Measurements from ENCODE around the gene EFNA3.

EFNA3 gene

DNA sequence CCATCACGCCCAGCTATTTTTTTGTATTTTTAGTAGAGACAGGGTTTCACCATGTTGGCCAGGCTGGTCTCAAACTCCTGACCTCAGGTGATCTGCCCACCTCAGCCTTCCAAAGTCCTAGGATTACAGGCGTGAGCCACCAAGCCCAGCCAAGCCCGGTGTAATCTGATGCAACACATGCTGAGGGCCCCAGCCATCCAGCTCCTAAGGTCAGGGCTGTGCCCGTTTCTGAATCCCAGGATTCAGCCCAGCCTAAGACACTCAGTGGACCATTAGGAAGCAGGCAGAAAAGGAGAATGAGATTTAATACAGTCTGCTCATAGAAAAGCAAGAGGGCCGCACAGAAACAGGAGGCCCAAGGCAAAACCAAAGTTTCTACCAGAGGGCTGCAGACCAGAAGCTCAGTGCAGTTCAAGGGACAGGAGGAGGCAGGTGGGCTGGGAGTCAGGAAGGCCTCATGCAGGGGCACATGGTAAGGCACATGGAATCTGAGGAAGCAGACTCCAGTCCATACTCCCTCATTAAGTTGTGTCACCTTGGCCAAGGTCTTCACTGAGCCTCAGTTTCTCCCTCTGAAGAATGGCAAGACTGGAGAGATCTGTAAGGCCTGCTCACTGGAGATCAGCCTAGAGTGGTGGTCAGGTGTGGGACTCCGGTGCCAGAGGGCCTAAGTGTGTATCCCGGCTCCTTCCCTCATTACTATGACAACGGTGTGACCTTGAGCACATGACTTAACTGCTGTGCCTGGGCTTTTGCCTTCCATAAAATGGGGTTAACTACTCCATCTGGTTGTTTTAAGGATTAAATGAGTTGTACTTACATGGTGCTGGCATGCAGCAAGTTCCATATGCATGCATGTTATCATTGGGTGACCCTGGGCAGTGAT, 29.9 kb upstream of the EFNA3 start:
- DNase-seq, result no peak

DNA sequence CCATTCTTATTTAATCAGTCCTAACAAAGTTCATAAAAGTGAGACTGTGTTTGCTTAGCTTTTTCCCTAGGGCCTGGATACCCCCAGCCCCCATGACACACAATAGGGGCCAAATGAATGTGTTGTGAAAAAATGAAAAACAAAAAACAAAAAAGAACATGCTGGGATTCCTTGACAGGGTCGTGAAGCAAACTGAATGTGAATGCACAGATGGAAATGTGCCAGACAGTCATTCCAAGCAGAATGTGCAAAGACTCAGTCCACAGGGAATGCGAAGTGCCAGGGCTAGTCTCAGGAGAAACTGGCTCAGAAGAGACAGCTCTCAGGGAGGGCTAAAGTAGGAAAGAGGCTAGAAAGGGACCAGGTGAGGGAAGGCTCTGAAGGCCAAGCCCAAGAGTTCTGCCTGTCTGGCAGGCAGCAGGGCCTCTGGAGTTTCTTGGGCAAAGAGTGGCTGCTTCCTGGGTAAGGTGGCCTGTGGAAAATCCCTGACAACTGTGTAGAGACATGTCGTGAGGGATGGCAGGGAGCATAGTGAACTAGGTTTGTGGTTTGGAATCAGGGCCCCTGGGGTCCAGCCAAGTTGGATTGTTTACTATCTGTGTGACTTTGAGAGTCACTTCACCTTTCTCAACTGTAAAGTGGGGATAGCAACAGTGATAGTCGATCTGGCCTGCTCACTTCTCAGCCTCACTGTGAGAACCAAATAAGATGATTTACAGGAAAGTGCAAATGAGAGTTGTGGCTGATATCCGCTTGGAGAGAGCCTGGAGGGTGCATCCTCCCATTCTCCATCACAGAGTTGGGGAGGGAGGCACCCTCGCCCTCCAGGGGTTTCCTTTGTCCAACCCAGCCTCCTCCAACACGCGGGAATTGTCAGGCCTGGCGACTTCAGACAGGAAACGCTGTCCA, 28.7 kb upstream of the EFNA3 start:
- peak; percentile 50 for DNase-seq

GRCh38 chr1:155050560-155051341, 27.9 kb upstream of the EFNA3 start, which contains the start of gene ADAM15:
Gene ADAM15 (plus strand): TSS chr1:155051316. CDS start chr1:155051387, 71 bp downstream.
- peak; percentile 68 for DNase-seq

DNA sequence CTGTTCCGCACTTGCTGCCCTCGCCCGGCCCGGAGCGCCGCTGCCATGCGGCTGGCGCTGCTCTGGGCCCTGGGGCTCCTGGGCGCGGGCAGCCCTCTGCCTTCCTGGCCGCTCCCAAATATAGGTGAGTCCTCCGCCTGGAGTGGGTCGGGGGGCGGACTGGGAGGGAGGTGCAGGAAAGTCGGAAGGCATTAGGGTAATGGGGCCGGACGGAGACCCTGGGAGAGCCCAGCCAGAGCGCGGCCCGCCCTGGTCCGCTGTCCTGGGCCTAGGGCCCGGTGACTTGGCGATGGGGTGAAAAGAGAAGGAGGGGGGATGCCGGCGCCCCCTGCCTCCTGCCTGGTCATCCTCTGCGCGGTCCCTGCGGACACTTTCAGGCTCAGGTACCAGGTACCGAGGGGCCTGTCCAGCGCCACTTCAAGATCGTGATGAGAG, 27.3 kb upstream of the EFNA3 start:
- DNase-seq, result no peak

DNA sequence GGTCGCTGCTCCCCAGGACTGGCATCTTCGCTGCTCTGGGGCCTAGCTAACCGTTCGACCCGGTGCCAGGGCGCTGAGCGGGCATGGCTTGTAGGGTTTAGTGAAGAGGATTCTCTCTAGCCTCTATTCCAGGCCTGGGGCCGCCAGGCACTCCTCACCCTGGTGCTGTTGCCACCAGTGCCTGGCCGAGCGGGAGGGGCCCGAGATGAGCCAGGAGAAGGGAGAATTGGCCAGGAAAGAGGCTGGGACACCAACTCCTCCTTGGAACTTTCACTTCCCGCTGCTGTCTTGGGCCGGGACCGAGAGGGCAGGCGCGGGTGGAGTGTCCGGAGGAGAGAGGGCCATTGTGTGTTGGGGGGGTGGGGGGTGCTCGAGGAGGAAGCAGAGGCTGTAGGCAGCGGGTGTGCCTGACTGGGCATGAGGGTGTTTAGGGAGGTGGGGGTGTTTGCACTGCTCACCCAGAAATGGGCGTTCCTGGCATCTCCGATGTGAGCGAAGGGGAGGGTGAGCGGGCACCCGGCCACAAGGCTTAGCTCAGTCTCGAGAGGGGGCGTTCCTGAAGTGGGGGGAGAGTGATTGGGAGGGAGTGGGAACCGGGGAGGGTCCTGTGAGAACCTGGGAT, 26.7 kb upstream of the EFNA3 start:
- DNase-seq, result no peak

- no peak for DNase-seq
These were observed 25.9 kb upstream of the EFNA3 start for GRCh38 chr1:155052439-155053395.

DNA sequence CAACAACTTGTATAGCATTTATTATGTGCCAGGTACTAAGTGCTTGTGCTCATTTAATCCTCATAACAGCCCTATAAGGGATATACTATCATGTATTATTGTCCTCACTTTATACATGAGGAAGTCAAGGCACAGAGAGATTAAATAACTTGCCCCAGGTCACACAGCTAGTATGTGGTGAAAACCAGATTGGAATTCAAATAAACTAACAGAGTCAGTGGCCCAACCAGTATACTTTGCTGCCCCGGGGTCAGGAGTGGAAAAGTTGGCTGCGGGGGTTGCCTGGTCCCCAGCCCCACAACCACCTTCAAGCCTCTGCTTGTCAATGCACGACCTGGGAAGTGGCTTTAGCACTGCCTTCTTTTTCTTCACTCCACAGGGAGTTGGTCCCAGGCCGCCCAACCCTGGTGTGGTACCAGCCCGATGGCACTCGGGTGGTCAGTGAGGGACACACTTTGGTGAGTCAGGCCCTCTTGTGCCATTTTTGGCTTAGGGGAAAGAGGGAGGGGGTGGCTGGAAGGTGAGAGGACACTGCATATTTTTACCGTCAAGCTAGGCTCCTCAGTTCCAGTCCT, 25.0 kb upstream of the EFNA3 start:
- no peak for DNase-seq

DNA sequence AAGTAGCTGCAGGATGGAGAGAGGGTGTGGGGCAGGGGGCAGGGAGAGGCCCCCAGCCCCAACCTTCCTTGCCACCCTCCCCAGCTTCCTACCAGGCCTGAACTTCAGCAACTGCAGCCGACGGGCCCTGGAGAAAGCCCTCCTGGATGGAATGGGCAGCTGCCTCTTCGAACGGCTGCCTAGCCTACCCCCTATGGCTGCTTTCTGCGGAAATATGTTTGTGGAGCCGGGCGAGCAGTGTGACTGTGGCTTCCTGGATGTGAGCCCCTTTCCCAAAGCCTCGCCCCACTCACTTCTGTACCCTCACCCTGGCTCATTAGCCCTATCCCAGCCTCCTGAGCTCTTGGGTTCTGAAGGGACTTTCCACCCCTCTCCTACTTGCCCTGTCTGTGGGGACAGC, 21.5 kb upstream of the EFNA3 start:
- no peak for DNase-seq

DNA sequence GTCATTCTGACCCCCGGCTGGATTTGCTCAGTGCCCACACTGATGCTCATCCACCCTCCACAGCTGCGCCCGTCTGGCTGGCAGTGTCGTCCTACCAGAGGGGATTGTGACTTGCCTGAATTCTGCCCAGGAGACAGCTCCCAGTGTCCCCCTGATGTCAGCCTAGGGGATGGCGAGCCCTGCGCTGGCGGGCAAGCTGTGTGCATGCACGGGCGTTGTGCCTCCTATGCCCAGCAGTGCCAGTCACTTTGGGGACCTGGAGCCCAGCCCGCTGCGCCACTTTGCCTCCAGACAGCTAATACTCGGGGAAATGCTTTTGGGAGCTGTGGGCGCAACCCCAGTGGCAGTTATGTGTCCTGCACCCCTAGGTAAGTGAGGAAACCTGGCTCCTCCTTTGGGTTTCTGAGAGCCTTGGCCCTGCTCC, 20.8 kb upstream of the EFNA3 start:
- no peak for DNase-seq

DNA sequence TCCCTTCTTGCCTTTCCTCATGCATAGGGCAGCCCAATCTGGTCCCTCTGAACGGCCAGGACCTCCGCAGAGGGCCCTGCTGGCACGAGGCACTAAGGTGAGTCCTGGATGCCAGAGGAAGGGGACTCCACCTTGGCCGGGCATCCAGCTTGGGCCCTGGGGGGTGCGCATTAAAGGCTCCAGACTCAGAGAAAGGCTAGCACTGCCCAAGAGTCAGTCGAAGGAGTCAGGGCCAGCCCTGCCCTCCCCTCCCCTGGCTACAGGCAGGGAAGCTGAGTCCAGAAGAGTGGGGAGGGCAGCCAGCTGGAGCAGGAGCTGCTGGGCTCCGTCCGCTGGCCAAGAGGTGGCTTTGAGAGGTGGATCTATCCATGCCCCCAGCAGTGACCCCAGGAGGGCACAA, 17.9 kb upstream of the EFNA3 start:
- no peak for DNase-seq

- DNase-seq, result peak; percentile 41
These were observed 17.1 kb upstream of the EFNA3 start for GRCh38 chr1:155061381-155062150.

DNA sequence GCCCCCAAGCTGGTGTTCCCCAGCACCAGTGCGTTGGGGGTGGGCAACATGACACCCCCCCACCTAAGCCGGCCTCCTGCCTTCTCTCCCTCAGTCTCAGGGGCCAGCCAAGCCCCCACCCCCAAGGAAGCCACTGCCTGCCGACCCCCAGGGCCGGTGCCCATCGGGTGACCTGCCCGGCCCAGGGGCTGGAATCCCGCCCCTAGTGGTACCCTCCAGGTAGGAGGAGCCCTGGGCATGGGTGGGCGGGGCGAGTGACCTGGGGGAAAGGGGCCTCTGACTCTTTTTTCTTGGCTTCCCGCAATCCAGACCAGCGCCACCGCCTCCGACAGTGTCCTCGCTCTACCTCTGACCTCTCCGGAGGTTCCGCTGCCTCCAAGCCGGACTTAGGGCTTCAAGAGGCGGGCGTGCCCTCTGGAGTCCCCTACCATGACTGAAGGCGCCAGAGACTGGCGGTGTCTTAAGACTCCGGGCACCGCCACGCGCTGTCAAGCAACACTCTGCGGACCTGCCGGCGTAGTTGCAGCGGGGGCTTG, 16.4 kb upstream of the EFNA3 start:
- no peak for DNase-seq

- no peak for DNase-seq
These were observed 15.8 kb upstream of the EFNA3 start for GRCh38 chr1:155062702-155063411.

DNA sequence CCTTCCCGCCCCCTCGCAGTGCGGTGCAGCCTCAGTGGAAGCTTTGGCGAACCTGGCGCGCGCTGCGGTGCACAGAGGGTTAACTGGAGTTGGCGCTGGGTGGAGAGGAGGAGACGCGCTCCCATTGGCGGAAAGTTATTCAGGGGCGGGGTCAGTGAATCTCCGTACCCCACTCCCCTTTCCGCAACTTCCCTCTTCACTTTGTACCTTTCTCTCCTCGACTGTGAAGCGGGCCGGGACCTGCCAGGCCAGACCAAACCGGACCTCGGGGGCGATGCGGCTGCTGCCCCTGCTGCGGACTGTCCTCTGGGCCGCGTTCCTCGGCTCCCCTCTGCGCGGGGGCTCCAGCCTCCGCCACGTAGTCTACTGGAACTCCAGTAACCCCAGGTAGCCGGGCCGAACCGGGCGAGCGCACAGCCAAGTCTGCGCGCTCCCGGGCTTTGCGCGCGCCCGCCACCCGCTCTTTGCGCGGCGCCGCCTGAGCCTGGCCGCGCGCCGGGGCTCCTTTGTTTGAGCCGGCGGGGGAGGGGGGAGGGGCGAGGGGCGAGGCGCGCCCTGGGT, 15.0 kb upstream of the EFNA3 start, which contains the start of gene EFNA4:
TSS of gene EFNA4 (plus strand) at position 191 of the 561 bp plus-strand sequence. CDS start at position 275, 84 bp downstream.
- DNase-seq, result no peak

DNA sequence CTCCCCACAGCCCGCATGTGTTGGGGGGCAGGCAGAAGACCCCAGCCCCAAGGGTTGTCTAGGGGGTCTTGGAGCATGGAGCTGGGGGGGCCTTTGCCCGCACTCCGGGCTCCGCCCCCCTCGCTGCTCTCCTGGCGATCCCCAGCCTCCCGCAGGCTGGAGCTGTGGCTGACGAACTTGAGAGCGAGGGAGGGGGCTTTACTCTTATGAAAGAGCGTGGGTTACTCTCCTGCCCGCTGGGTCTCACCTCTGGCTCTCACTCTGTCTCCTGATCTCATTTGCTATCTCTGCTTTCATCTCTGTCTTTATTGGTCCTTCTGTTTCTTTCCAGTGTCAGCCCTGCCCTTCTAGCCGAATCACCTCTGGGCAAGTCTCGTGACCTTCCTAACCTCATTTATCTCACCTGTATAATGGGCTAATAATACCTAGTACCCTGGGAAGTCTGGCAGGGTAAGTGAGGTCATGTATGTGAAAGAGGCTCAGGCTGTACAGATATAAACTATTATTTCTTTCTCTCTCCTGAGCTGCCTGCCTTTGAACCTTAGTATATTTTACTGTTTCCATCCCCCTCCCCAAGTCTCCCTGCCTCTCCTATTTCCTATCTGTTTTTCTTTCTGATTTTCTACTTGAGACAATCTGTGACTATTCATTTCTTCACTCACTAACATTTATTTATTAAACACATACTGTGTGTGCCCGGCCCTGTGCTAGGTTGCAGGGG, 14.4 kb upstream of the EFNA3 start:
- no peak for DNase-seq

DNA sequence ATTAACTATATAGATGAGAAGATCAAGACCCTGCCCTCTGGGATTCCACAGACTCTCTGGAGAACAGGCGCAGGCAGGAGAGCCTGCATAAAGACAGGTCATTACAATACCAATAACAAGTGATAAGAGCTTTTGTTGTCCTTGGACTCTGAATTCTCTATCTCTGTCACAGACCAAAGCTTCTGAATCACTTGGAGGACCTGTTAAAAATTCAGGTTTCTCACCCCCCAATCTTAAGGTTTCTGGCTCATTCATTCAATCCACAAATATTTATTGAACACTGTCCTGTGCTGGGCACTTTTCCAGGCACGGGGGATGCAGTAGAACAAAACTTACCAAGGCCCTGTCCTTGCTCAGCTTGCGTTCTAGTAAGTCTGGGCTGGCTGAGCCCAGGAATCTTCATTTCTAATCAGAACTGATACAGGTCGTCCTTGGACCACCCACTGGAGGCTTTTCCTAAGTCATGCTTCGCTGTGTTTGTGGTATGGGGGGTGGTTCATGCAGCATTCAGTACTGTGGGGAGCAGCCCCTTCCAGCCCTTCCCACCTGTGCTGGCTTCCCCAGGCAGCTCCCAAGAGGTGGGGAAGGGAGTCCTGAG, 13.7 kb upstream of the EFNA3 start:
- DNase-seq, result no peak

DNA sequence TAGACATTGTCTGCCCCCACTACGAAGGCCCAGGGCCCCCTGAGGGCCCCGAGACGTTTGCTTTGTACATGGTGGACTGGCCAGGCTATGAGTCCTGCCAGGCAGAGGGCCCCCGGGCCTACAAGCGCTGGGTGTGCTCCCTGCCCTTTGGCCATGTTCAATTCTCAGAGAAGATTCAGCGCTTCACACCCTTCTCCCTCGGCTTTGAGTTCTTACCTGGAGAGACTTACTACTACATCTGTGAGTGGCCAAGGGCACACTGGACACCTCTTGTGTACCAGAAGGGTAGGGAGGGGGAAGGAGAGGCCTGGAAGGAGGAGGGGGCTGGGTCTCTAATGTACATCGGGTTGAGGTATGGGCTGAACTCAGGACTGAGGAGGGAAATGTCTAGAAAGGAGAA, 11.9 kb upstream of the EFNA3 start:
- DNase-seq, result no peak
